Body of pancreas (tissue), 4 donors: Measurements from ENCODE around the gene DIP2A. TPM values are rescaled to one million over a fixed set of nuclear protein-coding genes. Genes with fewer than 3 reads are reported as not detected.

ENCODE experiments used
- ATAC-seq: fragments of 150-250 bp; one replicate; pipeline ENCODE4 v1.9.1; 2016
- DNase-seq, 4 donors: peaks; one replicate each; pipeline ENCODE4 v3.0.0-alpha.2; 2019
- H3K27ac ChIP-seq, 4 donors: fragments of 200-600 bp; sonication (generic); 1 replicate in 3 of 4; 2 replicates in 1 of 4; pipeline versions ENCODE4 v1.5.1 to v1.6.1; 2016 to 2019; ENCODE audit warnings: mild to moderate bottlenecking in 1 of 4, mixed read lengths in 1 of 4, moderate library complexity in 1 of 4
- H3K27me3 ChIP-seq, 2 donors: fragments of 200-600 bp; sonication (generic); one replicate each; pipeline ENCODE4 v1.6.0; 2016; ENCODE audit warnings: mild to moderate bottlenecking in 1 of 2
- H3K36me3 ChIP-seq, 2 donors: fragments of 200-600 bp; sonication (generic); replicated peaks in 1 of 2; 2 replicates each; pipeline ENCODE4 v1.5.1; 2016; ENCODE audit warnings: low read depth in 2 of 2; ENCODE audit not compliant: insufficient read depth in 1 of 2
- H3K4me1 ChIP-seq: fragments of 200-600 bp; sonication (generic); one replicate; pipeline ENCODE4 v1.6.0; 2016
- H3K4me3 ChIP-seq, 2 donors: fragments of 200-600 bp; sonication (generic); 1 replicate in 1 of 2; 2 replicates in 1 of 2; pipeline ENCODE4 v1.5.1; 2016 to 2019
- H3K9me3 ChIP-seq, 3 donors: fragments of 200-600 bp; sonication (generic); 1 replicate in 2 of 3; 2 replicates in 1 of 3; pipeline ENCODE4 v1.5.1; 2016
- CTCF ChIP-seq, 7 experiments: fragments of 450-650 bp in 4 of 7; fragments of 200-600 bp in 3 of 7; sonication (generic) in 3 of 7; IDR thresholded peaks; one replicate each; pipeline ENCODE4 v1.5.1; 2016 to 2019; ENCODE audit warnings: antibody characterized with exemption in 7 of 7
- POLR2A ChIP-seq, 3 donors: fragments of 450-650 bp; IDR thresholded peaks; one replicate each; pipeline ENCODE4 v1.6.1; 2016; ENCODE audit warnings: antibody characterized with exemption in 3 of 3, mild to moderate bottlenecking in 2 of 3
- WGBS, 2 donors: methylation state at CpG; one replicate each; pipeline ENCODE4 v1.1.5; 2017; 5-methylcytosine and 5-hydroxymethylcytosine counted together
- intact Hi-C: fragments of 100-400 bp; cut with DNase I; formaldehyde crosslinking; loops from one replicate; pipeline ENCODE4 v1.15.1; 2023
- total RNA-seq, 2 donors: library from RNA; depleted of rRNA; stranded (reverse); fragments of >200 nt; gene quantifications; one replicate each; pipeline ENCODE4 v1.1.0, GENCODE V29; 2016

The DIP2A gene
- total RNA-seq, 2 donors from 2014 or later: 28.5 to 44.2 TPM

- no peak for ATAC-seq
- intact Hi-C loops: no loop called here
- Histone ChIP-seq H3K4me3 (no peak overlapping the region), H3K4me1 (no peaks in the 10 kb centered on the region), H3K36me3 (peaks cover 0 to 23% of the 10 kb centered on the region in 2 donors), H3K9me3 (no peaks in the 10 kb centered on the region), H3K27ac (no peak overlapping the region), H3K27me3 (no peaks in the 10 kb centered on the region)
- DNase-seq: no peak
- WGBS, 2 donors: 94 to 98% methylated on average over 6 to 16 of the region's 16 CpGs
- TF ChIP-seq POLR2A (IDR thresholded peaks at IDR 0.05) (no peak), CTCF (IDR thresholded peaks at IDR 0.05) (no peak)
Observed at GRCh38 chr21:46538262-46538661, 79.6 kb downstream of the DIP2A start.

- H3K36me3 ChIP-seq: peaks cover 0 to 27% of the 10 kb centered on the region in 2 donors
- no peak overlapping the region for H3K27ac ChIP-seq
- no peak overlapping the region for H3K4me3 ChIP-seq
- no peaks in the 10 kb centered on the region for H3K4me1 ChIP-seq
- no peaks in the 10 kb centered on the region for H3K27me3 ChIP-seq
- intact Hi-C loops: no loop called here
- DNase-seq (no peak), ATAC-seq (no peak)
- no peaks in the 10 kb centered on the region for H3K9me3 ChIP-seq
- TF ChIP-seq POLR2A (IDR thresholded peaks at IDR 0.05): no peak
- no peak for TF ChIP-seq CTCF (IDR thresholded peaks at IDR 0.05)
- WGBS, 2 donors: 95 to 97% methylated on average over 8 to 11 of the region's 11 CpGs
Observed at GRCh38 chr21:46538851-46539666, 80.4 kb downstream of the DIP2A start.

- DNase-seq (no peak), ATAC-seq (no peak)
- Histone ChIP-seq H3K4me3 (no peak overlapping the region), H3K36me3 (peaks cover 0 to 29% of the 10 kb centered on the region in 2 donors), H3K27me3 (no peaks in the 10 kb centered on the region), H3K9me3 (no peaks in the 10 kb centered on the region), H3K27ac (no peak overlapping the region), H3K4me1 (no peaks in the 10 kb centered on the region)
- 91% methylated on average over 10 to 11 of the region's 11 CpGs for WGBS, 2 donors
- no peak for TF ChIP-seq POLR2A (IDR thresholded peaks at IDR 0.05)
- TF ChIP-seq CTCF (IDR thresholded peaks at IDR 0.05): no peak
- intact Hi-C loops: no loop called here
Observed at GRCh38 chr21:46540087-46540710, 81.5 kb downstream of the DIP2A start.

- no peaks in the 10 kb centered on the region for H3K4me1 ChIP-seq
- ATAC-seq: no peak
- no peaks in the 10 kb centered on the region for H3K27me3 ChIP-seq
- WGBS, 2 donors: 90 to 96% methylated on average over 4 to 8 of the region's 8 CpGs
- H3K4me3 ChIP-seq: no peak overlapping the region
- H3K9me3 ChIP-seq: no peaks in the 10 kb centered on the region
- intact Hi-C loops: no loop called here
- H3K27ac ChIP-seq: no peak overlapping the region
- no peak for DNase-seq
- H3K36me3 ChIP-seq: peaks cover 0 to 33% of the 10 kb centered on the region in 2 donors
- TF ChIP-seq CTCF (IDR thresholded peaks at IDR 0.05) (no peak), POLR2A (IDR thresholded peaks at IDR 0.05) (no peak)
Observed at GRCh38 chr21:46542588-46543124, 84.0 kb downstream of the DIP2A start.
